Activated CD8-positive, alpha-beta memory T cell treated with anti-CD3 and anti-CD28 coated beads for 48 hours (primary cell): ENCODE data around the gene RGS11.

ENCODE experiments used
- DNase-seq, 3 experiments: peaks; one replicate each; pipeline ENCODE4 v3.0.0-alpha.2; 2020; ENCODE audit warnings: low read depth in 2 of 3, low spot score in 2 of 3

RGS11 gene

GRCh38 chr16:275786-276232, at the start of gene RGS11:
Gene RGS11 (minus strand): TSS chr16:275944. CDS start chr16:275911, 33 bp downstream.
- no peak for DNase-seq

- peak in 1 of 3 experiments; percentile 32 for DNase-seq
Observed at GRCh38 chr16:324451-325334, 48.9 kb upstream of the RGS11 start.

GRCh38 chr16:324201-324450, 48.4 kb upstream of the RGS11 start:
- DNase-seq = no peak

- DNase-seq = no peak
Observed at GRCh38 chr16:322476-323143, 46.9 kb upstream of the RGS11 start.

GRCh38 chr16:321532-321931, 45.8 kb upstream of the RGS11 start:
- DNase-seq = no peak

- no peak for DNase-seq
Observed at GRCh38 chr16:320206-320605, 44.5 kb upstream of the RGS11 start.

- no peak for DNase-seq
Observed at GRCh38 chr16:318628-319027, 42.9 kb upstream of the RGS11 start.

GRCh38 chr16:317583-317982, 41.8 kb upstream of the RGS11 start:
- no peak for DNase-seq

GRCh38 chr16:316741-317464, 41.2 kb upstream of the RGS11 start:
- DNase-seq = no peak

- DNase-seq = no peak
Observed at GRCh38 chr16:314795-315299, 39.1 kb upstream of the RGS11 start.

GRCh38 chr16:314351-314750, 38.6 kb upstream of the RGS11 start:
- DNase-seq = no peak

GRCh38 chr16:311725-312124, 36.0 kb upstream of the RGS11 start:
- no peak for DNase-seq

- DNase-seq = no peak
Observed at GRCh38 chr16:309476-309875, 33.7 kb upstream of the RGS11 start.

- DNase-seq = no peak
Observed at GRCh38 chr16:307691-308312, 32.1 kb upstream of the RGS11 start.

GRCh38 chr16:306911-307370, 31.2 kb upstream of the RGS11 start:
- DNase-seq = no peak

- DNase-seq = no peak
Observed at GRCh38 chr16:305916-306626, 30.3 kb upstream of the RGS11 start.

- no peak for DNase-seq
Observed at GRCh38 chr16:303760-304505, 28.2 kb upstream of the RGS11 start.

GRCh38 chr16:301950-302349, 26.2 kb upstream of the RGS11 start:
- no peak for DNase-seq

- DNase-seq = no peak
Observed at GRCh38 chr16:301235-301634, 25.5 kb upstream of the RGS11 start.

- DNase-seq = no peak
Observed at GRCh38 chr16:297832-298231, 22.1 kb upstream of the RGS11 start.
